NCI-H2227 (cell line): ENCODE data around the gene C1QL2.

Experiments used
- DNase-seq: peaks from one replicate; lab custom pipeline; 2025; ENCODE audit not compliant: unreplicated experiment; lab: John Stamatoyannopoulos, UW

C1QL2 gene

GRCh38 chr2:119109866-119110265 is 48.7 kb downstream of the C1QL2 start:
- DNase-seq: peak; percentile 14

DNA sequence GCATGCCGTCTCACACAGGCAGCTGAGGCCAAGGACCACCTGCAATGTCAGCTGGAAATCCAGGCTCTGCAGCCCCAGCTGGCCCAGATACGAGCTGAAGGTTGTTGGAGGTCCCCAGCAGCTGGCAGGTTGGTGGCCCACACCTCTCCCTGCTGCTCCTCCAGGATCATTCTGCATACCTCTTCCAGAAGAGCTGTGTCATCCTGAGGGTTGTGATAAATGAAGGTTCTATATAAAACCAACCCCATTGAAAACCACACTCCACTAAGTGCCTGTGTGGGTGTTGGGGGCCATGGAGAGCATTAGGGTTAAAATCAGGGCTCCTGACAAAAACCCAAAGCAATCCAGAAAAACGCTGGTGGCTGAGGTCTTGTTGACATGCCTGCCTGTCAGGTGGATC is 50.4 kb downstream of the C1QL2 start:
- no peak for DNase-seq

DNA sequence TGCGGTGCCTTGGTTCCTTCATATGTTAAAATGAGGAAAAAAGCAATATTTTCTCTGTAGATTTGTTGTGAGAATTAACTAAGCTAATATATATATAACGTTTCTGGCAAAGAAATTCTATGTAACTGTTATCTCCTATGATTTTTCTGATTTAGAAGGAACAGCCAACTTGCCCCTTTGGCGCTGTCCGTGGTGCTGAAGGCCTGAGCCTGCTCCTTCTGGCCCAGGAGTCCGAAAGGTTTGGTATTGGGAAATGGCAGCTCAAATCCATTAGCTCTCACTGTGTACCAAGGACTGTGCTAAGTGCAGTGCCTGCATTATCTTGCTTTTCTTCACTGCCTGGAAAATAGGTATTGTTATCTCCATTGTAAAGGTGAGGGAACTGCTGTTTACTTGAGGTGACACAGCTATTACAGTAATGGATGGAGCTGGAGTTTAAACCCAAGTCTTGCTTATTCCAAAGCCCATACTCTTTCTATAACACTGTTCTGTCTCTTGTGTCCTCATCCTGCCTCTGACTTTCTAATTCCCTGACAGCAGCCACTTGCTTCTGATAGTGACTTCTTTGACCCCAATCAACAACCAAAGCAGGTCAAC is 52.2 kb downstream of the C1QL2 start:
- DNase-seq: no peak
